ENCODE data around the gene FIZ1. TPM values are rescaled to one million over a fixed set of nuclear protein-coding genes. Genes with fewer than 3 reads are reported as not detected.

The FIZ1 gene
- total RNA-seq, 1 experiment from 2014 or later, result 21.5 TPM

DNA sequence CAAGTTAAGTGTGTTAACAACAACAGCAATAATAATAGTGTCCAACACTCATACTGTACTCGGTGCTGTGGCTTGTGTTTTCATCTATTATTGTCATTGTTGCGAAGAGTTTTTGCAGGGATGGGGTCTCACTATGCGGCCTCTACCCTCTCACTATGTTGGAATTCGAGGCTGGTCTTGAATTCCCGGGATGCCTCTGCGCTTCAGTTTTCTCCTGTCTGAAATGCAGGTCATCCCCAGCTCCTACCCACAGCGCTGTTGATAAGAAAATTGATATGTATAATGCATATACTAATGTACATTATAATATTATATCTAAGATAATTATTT, 49.0 kb downstream of the FIZ1 start:
- TF ChIP-seq, protein P1, sequence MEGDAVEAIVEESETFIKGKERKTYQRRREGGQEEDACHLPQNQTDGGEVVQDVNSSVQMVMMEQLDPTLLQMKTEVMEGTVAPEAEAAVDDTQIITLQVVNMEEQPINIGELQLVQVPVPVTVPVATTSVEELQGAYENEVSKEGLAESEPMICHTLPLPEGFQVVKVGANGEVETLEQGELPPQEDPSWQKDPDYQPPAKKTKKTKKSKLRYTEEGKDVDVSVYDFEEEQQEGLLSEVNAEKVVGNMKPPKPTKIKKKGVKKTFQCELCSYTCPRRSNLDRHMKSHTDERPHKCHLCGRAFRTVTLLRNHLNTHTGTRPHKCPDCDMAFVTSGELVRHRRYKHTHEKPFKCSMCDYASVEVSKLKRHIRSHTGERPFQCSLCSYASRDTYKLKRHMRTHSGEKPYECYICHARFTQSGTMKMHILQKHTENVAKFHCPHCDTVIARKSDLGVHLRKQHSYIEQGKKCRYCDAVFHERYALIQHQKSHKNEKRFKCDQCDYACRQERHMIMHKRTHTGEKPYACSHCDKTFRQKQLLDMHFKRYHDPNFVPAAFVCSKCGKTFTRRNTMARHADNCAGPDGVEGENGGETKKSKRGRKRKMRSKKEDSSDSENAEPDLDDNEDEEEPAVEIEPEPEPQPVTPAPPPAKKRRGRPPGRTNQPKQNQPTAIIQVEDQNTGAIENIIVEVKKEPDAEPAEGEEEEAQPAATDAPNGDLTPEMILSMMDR (conservative IDR thresholded peaks at IDR 0.05), result no peak; the same call in 2 of the 3 replicates
- Mint-ChIP-seq H3K27ac (peak overlapping the region in 2 of 3 experiments; percentile 44 to 80; a peak in 2 of 7 replicates), H3K4me3 (peak overlapping the region; percentile 63 to 82), H3K27me3 (ENCODE audit: low read depth) (peaks cover 4% of the 10 kb centered on the region), H3K9me3 (no peaks in the 10 kb centered on the region; a peak in 1 of 5 replicates), H3K4me1 (peaks cover 46 to 72% of the 10 kb centered on the region in 2 experiments), H3K36me3 (ENCODE audit: insufficient read depth in 1 of 3, low read depth in 3 of 3) (no peaks in the 10 kb centered on the region)
- Histone ChIP-seq H2AFZ (ENCODE audit: low read length) (no peak overlapping the region), H3K14ac (ENCODE audit: insufficient read depth, low read length) (0 out of 2 replicates have a peak overlapping the region, but pooled peaks have one; percentile 27), H3T11ph (ENCODE audit: low read length) (no peak overlapping the region), H2AK5ac (ENCODE audit: insufficient read length, low read length) (no peak overlapping the region), H3K79me2 (ENCODE audit: insufficient read depth, low read length) (no peaks in the 10 kb centered on the region), H2BK15ac (ENCODE audit: low read depth, low read length) (no peak overlapping the region), H4K8ac (replicated peaks; ENCODE audit: insufficient read length, low read depth, low read length) (no peak overlapping the region), H2BK5ac (ENCODE audit: insufficient read length, low read length) (no peak overlapping the region), H4K20me1 (ENCODE audit: control insufficient read depth, insufficient read depth, insufficient read length) (no peaks in the 10 kb centered on the region), H3K4ac (ENCODE audit: low read depth, low read length) (no peak overlapping the region), H3K27me3 (ENCODE audit: insufficient read depth, low read length) (no peaks in the 10 kb centered on the region), H2BK120ac (ENCODE audit: low read depth, low read length, poor library complexity, severe bottlenecking) (no peak overlapping the region), H3K18ac (ENCODE audit: insufficient read length, low read depth, low read length) (peak overlapping the region; percentile 41), H3K9ac (ENCODE audit: extremely low read depth, insufficient read length, low read length) (no peak overlapping the region), H4K5ac (ENCODE audit: insufficient read length, low read depth, low read length) (no peak overlapping the region), H3K9me3 (ENCODE audit: control insufficient read depth, low read depth, low read length) (no peaks in the 10 kb centered on the region), H3K4me2 (ENCODE audit: insufficient read depth, insufficient read length, low read length) (peak overlapping the region; percentile 41), H3K27ac (ENCODE audit: insufficient read length, low read depth, low read length) (no peak overlapping the region), H2BK12ac (ENCODE audit: insufficient read length, low read depth, low read length) (no peak overlapping the region), H2BK20ac (ENCODE audit: low read depth, low read length, poor library complexity, severe bottlenecking) (no peak overlapping the region), H3K23me2 (ENCODE audit: insufficient read length, low read depth, low read length, poor library complexity, severe bottlenecking) (peaks cover 7% of the 10 kb centered on the region), H3K79me1 (ENCODE audit: insufficient read depth, low read depth, low read length, poor library complexity, severe bottlenecking) (no peaks in the 10 kb centered on the region), H3K23ac (ENCODE audit: insufficient read length, low read depth, low read length) (no peak overlapping the region), H3K4me1 (ENCODE audit: insufficient read depth, low read length) (peaks cover 8% of the 10 kb centered on the region; the same call in 1 of the 2 replicates), H4K91ac (ENCODE audit: insufficient read length, low read depth, low read length) (no peak overlapping the region), H3K56ac (ENCODE audit: insufficient read length, low read depth, low read length) (no peak overlapping the region)
- no CpG with 5 or more reads among the region's 7 CpGs for WGBS (ENCODE audit: extremely low coverage, insufficient read length, low lambda C conversion rate)
- DNase-seq, result no peak
